ENCODE results near the gene NFATC2. TPM values are rescaled to one million over a fixed set of nuclear protein-coding genes. Genes with fewer than 3 reads are reported as not detected.

NFATC2 gene
- total RNA-seq, 1 experiment from 2014 or later = 6.3 TPM

- no peak overlapping the region for H3K4me3 ChIP-seq
- H4K20me1 ChIP-seq (ENCODE audit: insufficient read depth) = no peaks in the 10 kb centered on the region
- POLR2A ChIA-PET (ENCODE audit: unreplicated experiment) = interaction anchor here (0.6 kb wide), 1 partner anchor 937 kb away, joined by 5 read pairs; no protein-coding TSS in a partner anchor
- intact Hi-C loops (cut with micrococcal nuclease; ENCODE audit: unreplicated experiment) = no loop called here
- peaks cover 8% of the 10 kb centered on the region; the same call in 1 of the 2 replicates for H3K4me1 ChIP-seq (replicated peaks; ENCODE audit: insufficient read depth)
- no TSS peak for BruUV-seq (replicated peaks)
- H3K36me3 ChIP-seq (ENCODE audit: low read depth) = no peaks in the 10 kb centered on the region
- no peak overlapping the region for H3K27ac ChIP-seq
- H2AFZ ChIP-seq = no peak overlapping the region
- no peak for DNase-seq
- no peaks in the 10 kb centered on the region for H3K79me2 ChIP-seq (ENCODE audit: low read depth)
- no peak overlapping the region for H3K4me2 ChIP-seq
- no peaks in the 10 kb centered on the region for H3K27me3 ChIP-seq (ENCODE audit: insufficient read depth, low read depth)
- TF ChIP-seq, protein P1, sequence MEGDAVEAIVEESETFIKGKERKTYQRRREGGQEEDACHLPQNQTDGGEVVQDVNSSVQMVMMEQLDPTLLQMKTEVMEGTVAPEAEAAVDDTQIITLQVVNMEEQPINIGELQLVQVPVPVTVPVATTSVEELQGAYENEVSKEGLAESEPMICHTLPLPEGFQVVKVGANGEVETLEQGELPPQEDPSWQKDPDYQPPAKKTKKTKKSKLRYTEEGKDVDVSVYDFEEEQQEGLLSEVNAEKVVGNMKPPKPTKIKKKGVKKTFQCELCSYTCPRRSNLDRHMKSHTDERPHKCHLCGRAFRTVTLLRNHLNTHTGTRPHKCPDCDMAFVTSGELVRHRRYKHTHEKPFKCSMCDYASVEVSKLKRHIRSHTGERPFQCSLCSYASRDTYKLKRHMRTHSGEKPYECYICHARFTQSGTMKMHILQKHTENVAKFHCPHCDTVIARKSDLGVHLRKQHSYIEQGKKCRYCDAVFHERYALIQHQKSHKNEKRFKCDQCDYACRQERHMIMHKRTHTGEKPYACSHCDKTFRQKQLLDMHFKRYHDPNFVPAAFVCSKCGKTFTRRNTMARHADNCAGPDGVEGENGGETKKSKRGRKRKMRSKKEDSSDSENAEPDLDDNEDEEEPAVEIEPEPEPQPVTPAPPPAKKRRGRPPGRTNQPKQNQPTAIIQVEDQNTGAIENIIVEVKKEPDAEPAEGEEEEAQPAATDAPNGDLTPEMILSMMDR (conservative IDR thresholded peaks at IDR 0.05) = no peak
- no peak for TF ChIP-seq EZH2 (IDR thresholded peaks at IDR 0.05; ENCODE audit: low read depth)
- H3F3A ChIP-seq (ENCODE audit: insufficient read depth, low read depth) = no peaks in the 10 kb centered on the region
- no peaks in the 10 kb centered on the region for H3K9me3 ChIP-seq (ENCODE audit: insufficient read depth, low read depth)
- H3K9me2 ChIP-seq (ENCODE audit: insufficient read depth) = no peaks in the 10 kb centered on the region
- CTCF ChIA-PET = no interaction called here
Measured at GRCh38 chr20:51583073-51583472, 40.6 kb upstream of the NFATC2 start.

DNA sequence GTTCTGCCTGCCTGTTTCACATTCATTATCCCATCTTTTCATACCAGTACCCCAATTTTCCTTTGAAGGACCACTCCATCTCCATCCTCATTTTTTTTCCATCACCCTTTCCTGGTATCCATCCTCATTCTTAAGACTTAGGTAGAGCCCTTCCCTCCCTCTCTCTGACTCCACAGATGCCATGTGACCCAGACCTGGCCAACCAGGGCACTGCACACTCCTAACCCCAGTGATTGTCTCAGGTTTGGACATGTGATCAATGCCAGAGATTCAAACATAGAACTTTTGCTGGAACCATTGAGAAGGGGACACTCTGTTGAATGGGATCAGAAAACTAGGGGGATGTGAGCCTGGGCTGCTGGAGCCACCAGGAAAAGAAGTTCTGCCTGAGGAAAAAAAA lies 39.1 kb upstream of the NFATC2 start:
- no peaks in the 10 kb centered on the region for H3K79me2 ChIP-seq (ENCODE audit: low read depth)
- no peaks in the 10 kb centered on the region for H3F3A ChIP-seq (ENCODE audit: insufficient read depth, low read depth)
- ChIA-PET CTCF (no interaction called here), POLR2A (ENCODE audit: unreplicated experiment) (no interaction called here)
- intact Hi-C loops (cut with micrococcal nuclease; ENCODE audit: unreplicated experiment) = no loop called here
- no peak for TF ChIP-seq EZH2 (IDR thresholded peaks at IDR 0.05; ENCODE audit: low read depth)
- TF ChIP-seq, protein P1 (conservative IDR thresholded peaks at IDR 0.05) = no peak
- no peak overlapping the region for H3K4me2 ChIP-seq
- BruUV-seq (replicated peaks) = no TSS peak
- no peaks in the 10 kb centered on the region for H4K20me1 ChIP-seq (ENCODE audit: insufficient read depth)
- H3K9me2 ChIP-seq (ENCODE audit: insufficient read depth) = no peaks in the 10 kb centered on the region
- no peak overlapping the region for H3K27ac ChIP-seq
- no peak overlapping the region for H3K4me3 ChIP-seq
- DNase-seq = no peak
- peaks cover 8% of the 10 kb centered on the region; the same call in 1 of the 2 replicates for H3K4me1 ChIP-seq (replicated peaks; ENCODE audit: insufficient read depth)
- no peaks in the 10 kb centered on the region for H3K9me3 ChIP-seq (ENCODE audit: insufficient read depth, low read depth)
- no peaks in the 10 kb centered on the region for H3K27me3 ChIP-seq (ENCODE audit: insufficient read depth, low read depth)
- no peaks in the 10 kb centered on the region for H3K36me3 ChIP-seq (ENCODE audit: low read depth)
- no peak overlapping the region for H2AFZ ChIP-seq

DNA sequence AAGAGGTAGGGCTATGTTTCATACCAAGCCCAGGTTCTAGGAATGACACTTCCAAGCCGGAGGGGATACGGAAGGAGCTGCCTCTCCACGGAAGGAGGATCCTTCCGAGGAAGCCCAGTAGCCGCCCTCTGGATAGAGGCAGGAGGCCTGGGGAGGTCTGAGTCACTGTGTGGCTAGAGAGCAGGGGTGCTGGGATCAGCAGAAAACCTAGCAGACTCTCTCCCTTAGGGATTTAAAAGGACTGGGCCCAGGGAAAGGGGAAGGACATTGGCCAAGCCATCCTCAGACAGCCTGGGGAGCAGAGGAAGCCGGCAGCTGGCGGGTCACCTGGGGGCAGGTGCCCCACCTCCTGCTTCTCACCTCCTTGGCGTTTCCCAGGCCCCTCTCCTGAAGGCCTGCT lies 36.6 kb upstream of the NFATC2 start:
- no peak for DNase-seq
- ChIA-PET CTCF (no interaction called here), POLR2A (ENCODE audit: unreplicated experiment) (no interaction called here)
- Histone ChIP-seq H3F3A (ENCODE audit: insufficient read depth, low read depth) (no peaks in the 10 kb centered on the region), H3K4me1 (replicated peaks; ENCODE audit: insufficient read depth) (no peaks in the 10 kb centered on the region), H4K20me1 (ENCODE audit: insufficient read depth) (no peaks in the 10 kb centered on the region), H2AFZ (no peak overlapping the region), H3K4me3 (no peak overlapping the region), H3K27ac (no peak overlapping the region), H3K79me2 (ENCODE audit: low read depth) (no peaks in the 10 kb centered on the region), H3K36me3 (ENCODE audit: low read depth) (no peaks in the 10 kb centered on the region), H3K9me2 (ENCODE audit: insufficient read depth) (no peaks in the 10 kb centered on the region), H3K27me3 (ENCODE audit: insufficient read depth, low read depth) (no peaks in the 10 kb centered on the region), H3K9me3 (ENCODE audit: insufficient read depth, low read depth) (peaks cover 5% of the 10 kb centered on the region; the same call in 1 of the 2 replicates), H3K4me2 (no peak overlapping the region)
- intact Hi-C loops (cut with micrococcal nuclease; ENCODE audit: unreplicated experiment) = no loop called here
- no peak for TF ChIP-seq EZH2 (IDR thresholded peaks at IDR 0.05; ENCODE audit: low read depth)
- TF ChIP-seq, protein P1 (conservative IDR thresholded peaks at IDR 0.05) = no peak
- BruUV-seq (replicated peaks) = no TSS peak

Measured in PC-9 (cell line).